Thoracic aorta (tissue), 2 donors: ENCODE data around the gene HSPA1B. TPM values are rescaled to one million over a fixed set of nuclear protein-coding genes. Genes with fewer than 3 reads are reported as not detected.

Source experiments
- ATAC-seq: fragments of 150-250 bp; one replicate; pipeline ENCODE4 v1.8.0; 2017; ENCODE audit warnings: low read depth; ENCODE audit not compliant: insufficient number of reproducible peaks, low FRiP score
- DNase-seq: peaks from one replicate; pipeline ENCODE4 v3.0.0-alpha.2; 2020; ENCODE audit warnings: low spot score
- H3K27ac ChIP-seq, 2 donors: fragments of 200-600 bp; sonication (generic); 1 replicate in 1 of 2; 2 replicates in 1 of 2; pipeline ENCODE4 v1.5.1; 2016; ENCODE audit warnings: mild to moderate bottlenecking in 2 of 2, moderate library complexity in 2 of 2
- H3K27me3 ChIP-seq: fragments of 200-600 bp; sonication (generic); replicated peaks from 2 replicates; pipeline ENCODE4 v1.6.0; 2016; ENCODE audit warnings: mild to moderate bottlenecking; ENCODE audit not compliant: insufficient read depth
- H3K36me3 ChIP-seq: fragments of 200-600 bp; sonication (generic); one replicate; pipeline ENCODE4 v1.5.1; 2016
- H3K4me1 ChIP-seq, 2 donors: fragments of 200-600 bp; sonication (generic); 1 replicate in 1 of 2; 2 replicates in 1 of 2; pipeline versions ENCODE4 v1.5.1 to v1.6.0; 2016; ENCODE audit warnings: low read depth in 2 of 2, mild to moderate bottlenecking in 1 of 2; ENCODE audit not compliant: control insufficient read depth in 1 of 2
- H3K4me3 ChIP-seq: fragments of 200-600 bp; sonication (generic); 2 replicates; pipeline ENCODE4 v1.5.1; 2016; ENCODE audit warnings: mild to moderate bottlenecking
- H3K9me3 ChIP-seq: fragments of 200-600 bp; sonication (generic); 2 replicates; pipeline ENCODE4 v1.5.1; 2016
- total RNA-seq, 2 donors: library from RNA; depleted of rRNA; stranded (reverse); fragments of >200 nt; gene quantifications; one replicate each; pipeline versions ENCODE4 v1.1.0 to v1.2.3, GENCODE V29; 2016
- TF ChIP-seq, protein P1 (sequence below): fragments of 200-600 bp; sonication (generic); IDR thresholded peaks from one replicate; pipeline ENCODE4 v1.5.1; 2019; ENCODE audit warnings: antibody characterized with exemption

The HSPA1B gene
- total RNA-seq, 2 donors from 2014 or later, result 178 to 262 TPM

DNA sequence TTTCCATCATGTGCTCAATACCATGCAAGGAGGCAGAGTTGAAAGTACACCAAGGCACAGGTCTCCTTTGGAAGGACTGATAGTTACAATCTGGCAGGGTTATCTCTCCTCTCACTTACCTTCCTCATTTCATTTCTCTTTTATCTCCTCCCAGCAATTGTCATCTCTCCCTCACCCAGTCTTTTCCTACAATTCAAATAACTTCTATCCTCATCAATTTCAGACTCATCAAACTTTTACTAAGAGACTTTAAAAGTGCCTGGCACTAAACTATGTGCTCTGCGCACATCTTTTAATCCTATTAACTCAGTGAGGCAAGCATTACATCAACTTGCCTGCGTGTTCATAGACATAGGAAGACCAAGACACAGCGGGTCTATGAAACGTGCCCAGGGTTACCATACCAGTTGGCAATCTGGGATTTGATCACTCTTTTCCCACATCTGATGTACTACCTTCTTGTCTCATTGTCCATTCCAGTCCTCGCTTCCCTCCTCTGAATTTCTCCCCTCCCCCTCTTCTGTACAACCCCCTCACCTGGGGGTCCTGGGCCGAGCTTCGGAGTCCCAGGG lies 33.2 kb upstream of the HSPA1B start:
- TF ChIP-seq, protein P1, sequence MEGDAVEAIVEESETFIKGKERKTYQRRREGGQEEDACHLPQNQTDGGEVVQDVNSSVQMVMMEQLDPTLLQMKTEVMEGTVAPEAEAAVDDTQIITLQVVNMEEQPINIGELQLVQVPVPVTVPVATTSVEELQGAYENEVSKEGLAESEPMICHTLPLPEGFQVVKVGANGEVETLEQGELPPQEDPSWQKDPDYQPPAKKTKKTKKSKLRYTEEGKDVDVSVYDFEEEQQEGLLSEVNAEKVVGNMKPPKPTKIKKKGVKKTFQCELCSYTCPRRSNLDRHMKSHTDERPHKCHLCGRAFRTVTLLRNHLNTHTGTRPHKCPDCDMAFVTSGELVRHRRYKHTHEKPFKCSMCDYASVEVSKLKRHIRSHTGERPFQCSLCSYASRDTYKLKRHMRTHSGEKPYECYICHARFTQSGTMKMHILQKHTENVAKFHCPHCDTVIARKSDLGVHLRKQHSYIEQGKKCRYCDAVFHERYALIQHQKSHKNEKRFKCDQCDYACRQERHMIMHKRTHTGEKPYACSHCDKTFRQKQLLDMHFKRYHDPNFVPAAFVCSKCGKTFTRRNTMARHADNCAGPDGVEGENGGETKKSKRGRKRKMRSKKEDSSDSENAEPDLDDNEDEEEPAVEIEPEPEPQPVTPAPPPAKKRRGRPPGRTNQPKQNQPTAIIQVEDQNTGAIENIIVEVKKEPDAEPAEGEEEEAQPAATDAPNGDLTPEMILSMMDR, result no peak
- DNase-seq (no peak), ATAC-seq (no peak)
- Histone ChIP-seq H3K4me1 (peaks cover 14 to 20% of the 10 kb centered on the region in 2 donors), H3K27me3 (no peaks in the 10 kb centered on the region), H3K36me3 (peaks cover 4% of the 10 kb centered on the region), H3K27ac (peak overlapping the region; percentile 90 to 98), H3K4me3 (peak overlapping the region; percentile 93), H3K9me3 (no peaks in the 10 kb centered on the region)

DNA sequence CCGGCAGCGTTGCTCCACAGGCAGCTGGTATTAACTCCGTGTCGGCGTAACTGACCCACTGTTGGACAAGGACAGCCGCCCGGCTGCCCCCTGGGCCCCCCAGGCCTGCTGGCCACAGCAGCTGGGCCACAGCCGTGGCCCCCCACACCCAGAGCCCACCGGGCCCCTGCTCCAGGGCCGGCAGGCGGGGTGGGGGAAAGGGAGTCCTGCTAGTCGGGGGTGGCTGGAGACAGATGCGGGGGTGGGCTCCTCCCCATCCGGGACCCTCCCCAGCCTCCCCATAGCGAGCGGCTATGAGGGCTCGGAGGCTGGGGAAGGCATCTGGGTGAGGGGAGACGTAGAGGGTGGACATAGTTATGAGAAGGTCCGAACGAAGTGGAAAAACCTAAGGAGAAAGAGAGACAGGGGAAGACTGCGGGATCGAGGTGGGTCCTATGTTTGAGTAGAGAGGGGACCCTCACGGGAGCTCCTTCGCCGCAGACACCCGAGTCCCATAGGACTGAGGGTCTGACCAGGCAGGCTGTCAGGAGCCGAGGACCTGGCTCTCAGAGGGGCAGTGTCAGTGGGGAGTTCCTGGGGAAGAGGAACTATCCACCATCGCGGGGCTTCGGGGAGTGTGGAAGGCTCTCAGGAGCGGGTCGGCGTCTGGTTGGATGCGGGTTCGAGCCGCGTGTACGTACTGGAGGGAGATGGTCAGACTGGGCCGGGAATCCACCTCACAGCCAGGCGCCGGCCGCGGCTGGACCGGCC lies 32.5 kb upstream of the HSPA1B start:
- TF ChIP-seq, protein P1, result no peak
- no peak for DNase-seq

DNA sequence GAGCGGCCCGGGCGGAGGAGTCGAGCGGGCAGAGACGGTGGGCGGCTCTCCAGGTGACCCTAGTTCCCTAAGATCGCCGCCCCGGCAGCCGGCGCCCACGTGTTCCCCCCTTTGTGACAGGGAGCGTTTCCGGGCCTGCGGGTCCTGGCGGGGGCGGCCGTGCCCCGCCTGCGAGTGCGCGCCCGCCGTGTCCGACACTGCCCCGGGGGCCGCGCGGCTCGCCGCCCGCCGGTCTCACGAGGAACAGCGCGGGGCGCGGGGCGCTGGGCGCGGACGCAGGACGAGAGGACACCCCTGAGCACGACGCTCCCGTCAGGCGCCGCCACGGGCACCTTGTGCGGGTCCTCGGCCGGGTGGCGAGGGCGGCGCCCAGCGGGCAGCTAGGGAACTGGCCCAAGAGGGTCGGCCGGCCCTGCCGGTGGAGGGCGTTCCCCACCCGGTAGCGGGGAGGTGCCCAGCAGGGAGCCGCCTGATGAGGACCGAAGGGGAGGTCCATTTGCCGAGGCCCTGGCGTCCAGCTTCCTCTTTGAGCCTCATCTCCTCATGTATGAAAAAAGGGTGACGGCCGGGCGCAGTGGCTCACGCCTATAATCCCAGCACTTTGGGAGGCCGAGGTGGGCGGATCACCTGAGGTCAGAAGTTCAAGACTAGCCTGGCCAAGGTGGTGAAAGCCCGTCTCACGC lies 31.8 kb upstream of the HSPA1B start, which contains the start of gene VARS1:
VARS1 (minus strand) TSS at position 137 of the 683 bp plus-strand sequence. CDS start 535 bp downstream, outside the sequence.
- H3K4me3 ChIP-seq, result peak within 1 kb of the TSS; percentile 93
- peaks cover 23 to 28% of the 10 kb centered on the region in 2 donors for H3K4me1 ChIP-seq
- no peaks in the 10 kb centered on the region for H3K9me3 ChIP-seq
- TF ChIP-seq, protein P1, result peak; percentile 80
- H3K36me3 ChIP-seq, result peaks cover 4% of the 10 kb centered on the region
- peak; percentile 63 for DNase-seq
- peak within 1 kb of the TSS; percentile 90 to 98 for H3K27ac ChIP-seq
- H3K27me3 ChIP-seq, result no peaks in the 10 kb centered on the region
- ATAC-seq, result peak; percentile 77

More for the DNA sequence above, 32.5 kb upstream of the HSPA1B start:
- peaks cover 20 to 26% of the 10 kb centered on the region in 2 donors for H3K4me1 ChIP-seq
- H3K27me3 ChIP-seq, result no peaks in the 10 kb centered on the region
- peaks cover 4% of the 10 kb centered on the region for H3K36me3 ChIP-seq
- no peaks in the 10 kb centered on the region for H3K9me3 ChIP-seq
- H3K27ac ChIP-seq, result peak overlapping the region; percentile 90 to 98
- peak overlapping the region; percentile 93 for H3K4me3 ChIP-seq
- no peak for ATAC-seq

DNA sequence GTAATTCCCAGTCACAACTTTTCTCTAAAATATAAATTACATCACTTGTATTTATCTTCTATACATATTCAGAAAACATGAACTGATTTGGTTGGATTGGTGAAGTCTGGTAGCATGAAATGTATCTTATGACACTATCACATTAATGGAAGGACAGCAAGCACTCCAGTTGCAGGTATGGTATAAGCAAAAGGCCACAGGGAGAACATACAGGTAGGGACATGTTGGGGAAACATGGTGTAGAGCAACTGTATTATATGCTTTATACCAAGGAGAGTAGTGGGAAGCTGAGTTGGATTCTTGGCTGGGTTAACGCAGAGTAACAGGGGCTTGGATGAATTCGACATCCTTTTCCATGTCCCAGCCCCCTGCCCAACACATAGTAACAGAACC lies 30.5 kb upstream of the HSPA1B start:
- peak overlapping the region; percentile 14 to 98 for H3K27ac ChIP-seq
- DNase-seq, result no peak
- no peaks in the 10 kb centered on the region for H3K27me3 ChIP-seq
- TF ChIP-seq, protein P1, result no peak
- H3K4me3 ChIP-seq, result no peak overlapping the region
- no peaks in the 10 kb centered on the region for H3K9me3 ChIP-seq
- peaks cover 23 to 28% of the 10 kb centered on the region in 2 donors for H3K4me1 ChIP-seq
- H3K36me3 ChIP-seq, result no peaks in the 10 kb centered on the region
- ATAC-seq, result no peak

DNA sequence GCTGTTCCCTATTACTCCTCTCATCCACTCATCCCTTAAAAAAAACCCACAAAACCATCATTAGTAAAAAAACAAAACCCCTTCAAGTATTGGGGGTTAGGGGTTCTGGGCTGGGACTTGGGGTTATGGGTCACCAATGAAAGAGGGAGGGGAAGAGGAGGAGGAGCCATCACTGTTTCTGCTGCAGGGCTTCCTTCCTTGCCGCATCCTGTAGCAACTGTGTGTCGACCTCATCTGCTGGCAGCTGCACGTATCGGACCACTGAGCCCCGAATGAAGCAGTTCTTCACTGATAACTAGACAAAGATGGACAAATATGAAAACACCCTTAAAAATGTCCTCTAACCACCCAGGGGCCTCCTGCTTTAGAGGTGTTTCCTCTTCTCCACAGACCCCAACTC lies 29.9 kb upstream of the HSPA1B start:
- no peaks in the 10 kb centered on the region for H3K36me3 ChIP-seq
- DNase-seq, result no peak
- peaks cover 23 to 28% of the 10 kb centered on the region in 2 donors for H3K4me1 ChIP-seq
- peak overlapping the region in 1 of 2 donors; percentile 98 for H3K27ac ChIP-seq
- H3K4me3 ChIP-seq, result no peak overlapping the region
- H3K27me3 ChIP-seq, result no peaks in the 10 kb centered on the region
- TF ChIP-seq, protein P1, result no peak
- no peak for ATAC-seq
- H3K9me3 ChIP-seq, result no peaks in the 10 kb centered on the region
